AG20443 (cell line): ENCODE measurements around the gene LRIG1.

Source experiments
- DNase-seq: peaks from one replicate; pipeline ENCODE4 v3.0.0; 2012; ENCODE audit warnings: low spot score, mixed read lengths

The LRIG1 gene

GRCh38 chr3:66350601-66351000, 150.2 kb downstream of the LRIG1 start:
- no peak for DNase-seq

DNA sequence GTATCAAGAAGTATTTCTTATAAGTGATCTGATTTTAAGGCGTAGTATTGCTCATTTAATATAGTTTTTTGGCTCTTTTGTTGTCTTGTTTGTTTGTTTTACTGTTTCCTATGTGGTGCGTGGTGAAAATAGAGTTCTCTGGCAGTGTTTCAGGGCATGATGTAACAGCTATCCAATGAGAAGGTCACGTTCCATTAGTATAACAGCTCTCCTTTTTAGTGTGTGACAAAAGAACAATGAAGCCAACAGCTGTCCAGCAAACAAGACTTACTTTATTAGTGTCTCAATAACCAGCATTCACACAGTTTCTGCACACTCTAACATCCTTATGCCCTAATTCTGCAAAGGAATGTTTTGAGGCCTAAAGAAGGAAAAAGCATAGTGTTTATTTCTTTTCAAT, 152.1 kb downstream of the LRIG1 start:
- DNase-seq, result no peak

DNA sequence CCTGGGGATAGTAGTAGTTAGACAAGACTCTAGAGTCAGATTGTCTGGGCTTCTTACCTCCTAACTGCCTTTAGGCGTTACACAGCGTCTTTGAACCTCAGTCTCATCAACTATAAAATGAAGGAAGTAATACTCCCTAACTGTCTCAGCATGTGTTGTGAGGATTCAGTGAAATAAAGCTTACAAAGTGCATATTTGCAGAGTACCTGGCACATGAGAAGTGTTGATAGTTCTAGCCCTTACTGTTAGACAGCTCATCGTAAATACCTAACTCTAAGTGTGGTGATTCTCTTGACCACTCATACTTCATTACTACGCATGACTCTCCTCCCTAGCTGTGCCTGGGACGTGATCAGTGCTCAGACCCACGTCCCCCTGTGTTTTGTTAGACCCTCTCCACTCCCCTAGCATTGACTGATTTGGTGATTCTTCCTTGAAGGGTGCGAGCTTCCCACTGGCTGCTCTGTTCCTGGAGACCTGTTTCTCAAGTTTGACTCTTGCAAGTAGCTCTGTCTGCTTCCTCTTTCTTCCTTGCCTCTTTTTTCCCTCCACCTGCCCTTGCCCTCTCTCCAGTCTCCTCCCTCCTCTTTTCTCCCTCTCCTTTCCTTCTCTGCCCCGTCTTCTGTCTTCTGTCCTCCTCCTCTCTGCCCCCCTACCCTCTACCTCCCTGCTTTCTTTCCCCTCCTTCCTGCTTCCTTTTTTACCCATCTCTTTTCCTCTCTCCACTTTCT, 155.8 kb downstream of the LRIG1 start:
- no peak for DNase-seq

GRCh38 chr3:66344391-66344811, 156.4 kb downstream of the LRIG1 start:
- no peak for DNase-seq

- no peak for DNase-seq
These were observed 158.0 kb downstream of the LRIG1 start for GRCh38 chr3:66342717-66343356.

DNA sequence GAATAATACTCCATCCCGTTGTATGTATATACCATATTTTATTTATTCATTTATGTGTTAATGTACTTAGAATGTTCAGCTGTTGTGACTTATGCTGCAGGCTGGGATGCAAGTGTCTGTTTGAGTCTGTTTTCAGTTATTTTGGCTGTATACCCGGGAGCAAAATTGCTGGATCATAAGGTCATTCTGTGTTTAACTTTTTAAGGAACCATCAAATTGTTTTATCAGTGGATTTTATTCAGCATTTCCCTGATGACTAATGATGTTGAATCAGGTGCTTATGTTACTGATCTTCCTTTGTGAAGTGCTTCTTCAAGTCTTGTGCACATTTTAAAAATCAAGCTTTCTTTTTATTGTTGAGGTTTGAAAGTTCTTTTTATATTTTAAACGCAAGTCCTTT, 161.9 kb downstream of the LRIG1 start:
- no peak for DNase-seq

- DNase-seq, result no peak
These were observed 164.5 kb downstream of the LRIG1 start for GRCh38 chr3:66336333-66336766.

DNA sequence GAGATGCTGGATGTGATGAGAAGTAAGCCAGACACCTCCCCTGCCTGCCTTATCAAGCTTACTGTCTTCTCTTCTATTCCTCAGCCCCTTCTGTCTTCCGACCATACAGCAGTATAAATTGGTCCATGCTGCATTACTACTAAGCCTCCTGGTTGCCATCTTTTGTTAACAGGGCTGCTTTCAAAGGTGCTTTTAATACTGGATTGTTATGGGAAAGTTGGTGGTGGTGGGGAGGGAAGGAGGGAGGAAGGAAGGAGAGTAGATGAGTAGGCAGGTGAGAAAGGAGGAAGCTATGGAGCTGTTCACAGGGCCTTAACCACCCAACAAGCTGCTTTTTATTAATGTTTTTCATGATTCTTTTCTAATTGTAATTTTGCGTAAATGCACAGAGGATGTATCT, 165.2 kb downstream of the LRIG1 start:
- DNase-seq, result no peak
